RWPE2 (cell line): Measurements from ENCODE around the gene CAPZA1.

Source experiments
- ATAC-seq: fragments of 200-7000 bp; cut with Tn5 transposase; 3 replicates; pipeline ENCODE4 v1.9.1; 2021; ENCODE audit warnings: low read depth
- DNase-seq: peaks from one replicate; pipeline ENCODE4 v3.0.0-alpha.2; 2020; ENCODE audit warnings: low spot score
- H3K27ac ChIP-seq: fragments of 450-650 bp; 2 replicates; pipeline ENCODE4 v1.5.1; 2017; ENCODE audit warnings: mild to moderate bottlenecking; ENCODE audit not compliant: poor library complexity, severe bottlenecking
- H3K27me3 ChIP-seq: fragments of 250-450 bp; sonication (Bioruptor Pico); 2 replicates; pipeline ENCODE4 v1.5.1; 2021; ENCODE audit warnings: mild to moderate bottlenecking, moderate library complexity; ENCODE audit not compliant: insufficient read depth, poor library complexity, severe bottlenecking
- H3K36me3 ChIP-seq: fragments of 250-450 bp; sonication (Bioruptor Pico); 2 replicates; pipeline ENCODE4 v1.5.1; 2020; ENCODE audit warnings: low read depth, mild to moderate bottlenecking, moderate library complexity
- H3K4me1 ChIP-seq: fragments of 250-450 bp; sonication (Bioruptor Pico); 2 replicates; pipeline ENCODE4 v1.5.1; 2021; ENCODE audit warnings: mild to moderate bottlenecking, moderate library complexity; ENCODE audit not compliant: insufficient read depth, poor library complexity, severe bottlenecking
- H3K4me3 ChIP-seq: fragments of 250-450 bp; sonication (Bioruptor Pico); 2 replicates; pipeline ENCODE4 v1.5.1; 2021; ENCODE audit warnings: mild to moderate bottlenecking, moderate library complexity; ENCODE audit not compliant: severe bottlenecking
- H3K9me3 ChIP-seq: fragments of 250-450 bp; sonication (Bioruptor Pico); 2 replicates; pipeline ENCODE4 v1.5.1; 2021; ENCODE audit warnings: mild to moderate bottlenecking, moderate library complexity; ENCODE audit not compliant: severe bottlenecking
- CTCF ChIP-seq: fragments of 450-650 bp; IDR thresholded peaks from one replicate; pipeline ENCODE4 v1.5.1; 2017; ENCODE audit warnings: mild to moderate bottlenecking, moderate library complexity; ENCODE audit not compliant: poor library complexity, severe bottlenecking

The CAPZA1 gene

GRCh38 chr1:112626193-112626592, 6.6 kb downstream of the CAPZA1 start:
- Histone ChIP-seq H3K4me1 (peaks cover 19% of the 10 kb centered on the region), H3K27ac (no peak overlapping the region)

GRCh38 chr1:112626887-112627286, 7.3 kb downstream of the CAPZA1 start:
- TF ChIP-seq CTCF, result no peak
- no peak for DNase-seq
- ATAC-seq, result no peak
- Histone ChIP-seq H3K9me3 (no peaks in the 10 kb centered on the region), H3K27me3 (no peaks in the 10 kb centered on the region), H3K4me3 (no peak overlapping the region), H3K27ac (no peak overlapping the region), H3K36me3 (peaks cover 69% of the 10 kb centered on the region), H3K4me1 (peaks cover 17% of the 10 kb centered on the region)

More at GRCh38 chr1:112626193-112626592, 6.6 kb downstream of the CAPZA1 start:
- ATAC-seq (no peak), DNase-seq (no peak)
- H3K4me3 ChIP-seq, result no peak overlapping the region
- peaks cover 65% of the 10 kb centered on the region for H3K36me3 ChIP-seq
- H3K27me3 ChIP-seq, result no peaks in the 10 kb centered on the region
- TF ChIP-seq CTCF, result no peak
- H3K9me3 ChIP-seq, result no peaks in the 10 kb centered on the region

GRCh38 chr1:112628516-112628915, 8.9 kb downstream of the CAPZA1 start:
- Histone ChIP-seq H3K27me3 (no peaks in the 10 kb centered on the region), H3K4me3 (no peak overlapping the region), H3K27ac (no peak overlapping the region), H3K4me1 (peaks cover 14% of the 10 kb centered on the region), H3K9me3 (no peaks in the 10 kb centered on the region), H3K36me3 (peaks cover 74% of the 10 kb centered on the region)
- TF ChIP-seq CTCF, result no peak
- ATAC-seq (no peak), DNase-seq (no peak)

GRCh38 chr1:112629256-112629655, 9.6 kb downstream of the CAPZA1 start:
- no peak for TF ChIP-seq CTCF
- Histone ChIP-seq H3K27me3 (no peaks in the 10 kb centered on the region), H3K9me3 (no peaks in the 10 kb centered on the region), H3K27ac (no peak overlapping the region), H3K4me3 (no peak overlapping the region), H3K36me3 (peaks cover 80% of the 10 kb centered on the region), H3K4me1 (peaks cover 21% of the 10 kb centered on the region)
- DNase-seq (no peak), ATAC-seq (no peak)

GRCh38 chr1:112633628-112634027, 14.0 kb downstream of the CAPZA1 start:
- peaks cover 63% of the 10 kb centered on the region for H3K36me3 ChIP-seq
- no peak overlapping the region for H3K27ac ChIP-seq
- H3K27me3 ChIP-seq, result no peaks in the 10 kb centered on the region
- no peak overlapping the region for H3K4me3 ChIP-seq
- H3K9me3 ChIP-seq, result no peaks in the 10 kb centered on the region
- TF ChIP-seq CTCF, result no peak
- no peak for ATAC-seq
- DNase-seq, result no peak
- H3K4me1 ChIP-seq, result peaks cover 47% of the 10 kb centered on the region
